CD4-positive, alpha-beta T cell treated with Interleukin-4 for 4 hours (primary cell): ENCODE data around the gene VWA1.
"Not testable (repeated sequence)": the region's sequence is repeated elsewhere in the genome, so short reads cannot be mapped to it uniquely, and the experiment has no call there.

Experiments
- DNase-seq: peaks from one replicate; pipeline ENCODE4 v3.0.0-alpha.2; 2020

Gene VWA1, protein sequence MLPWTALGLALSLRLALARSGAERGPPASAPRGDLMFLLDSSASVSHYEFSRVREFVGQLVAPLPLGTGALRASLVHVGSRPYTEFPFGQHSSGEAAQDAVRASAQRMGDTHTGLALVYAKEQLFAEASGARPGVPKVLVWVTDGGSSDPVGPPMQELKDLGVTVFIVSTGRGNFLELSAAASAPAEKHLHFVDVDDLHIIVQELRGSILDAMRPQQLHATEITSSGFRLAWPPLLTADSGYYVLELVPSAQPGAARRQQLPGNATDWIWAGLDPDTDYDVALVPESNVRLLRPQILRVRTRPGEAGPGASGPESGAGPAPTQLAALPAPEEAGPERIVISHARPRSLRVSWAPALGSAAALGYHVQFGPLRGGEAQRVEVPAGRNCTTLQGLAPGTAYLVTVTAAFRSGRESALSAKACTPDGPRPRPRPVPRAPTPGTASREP

GRCh38 chr1:1435106-1435903 is at the start of gene VWA1:
TSS of gene VWA1 (plus strand) at chr1:1435690. CDS start at chr1:1435749, 59 bp downstream.
- DNase-seq = peak; percentile 13

DNA sequence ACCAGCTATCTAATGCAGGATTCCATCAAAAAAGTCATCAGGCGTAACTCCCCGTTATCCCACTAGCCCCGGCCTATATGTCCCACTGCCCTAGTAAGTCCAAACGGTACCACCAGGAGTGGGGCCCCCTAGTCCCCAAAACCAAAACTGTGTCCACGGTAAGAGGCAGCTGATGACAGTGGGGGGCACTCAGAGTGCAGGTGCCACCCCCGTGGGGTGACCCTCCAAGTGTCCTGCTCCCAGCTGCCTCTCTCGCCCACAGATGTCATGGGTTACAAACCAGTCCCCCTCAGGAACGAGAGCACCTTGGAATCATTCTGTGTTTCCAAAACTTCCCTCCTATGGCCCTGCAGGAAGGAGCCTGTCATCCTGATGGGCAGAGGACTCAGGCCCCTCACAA is 49.6 kb upstream of the VWA1 start:
- no peak for DNase-seq

- no peak for DNase-seq
Measured at GRCh38 chr1:1387098-1388077, 48.1 kb upstream of the VWA1 start.

DNA sequence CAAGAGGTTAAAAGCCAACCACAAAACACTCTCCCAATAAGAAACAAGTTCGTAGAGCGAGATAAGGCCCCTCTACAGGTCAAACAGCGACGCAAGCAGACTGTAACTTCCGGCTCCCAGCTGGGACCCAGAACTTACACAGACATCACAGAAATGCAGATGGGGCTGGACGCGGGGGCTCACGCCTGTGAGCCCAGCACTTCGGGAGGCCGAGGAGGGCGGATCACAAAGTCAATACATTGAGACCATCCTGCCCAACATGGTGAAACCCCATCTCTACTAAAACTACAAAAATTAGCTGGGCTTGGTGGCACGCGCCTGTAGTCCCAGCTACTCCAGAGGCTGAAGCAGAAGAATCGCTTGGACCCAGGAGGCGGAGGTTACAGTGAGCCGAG is 47.4 kb upstream of the VWA1 start:
- DNase-seq = no peak

- DNase-seq = no peak
Measured at GRCh38 chr1:1390675-1391074, 44.8 kb upstream of the VWA1 start.

DNA sequence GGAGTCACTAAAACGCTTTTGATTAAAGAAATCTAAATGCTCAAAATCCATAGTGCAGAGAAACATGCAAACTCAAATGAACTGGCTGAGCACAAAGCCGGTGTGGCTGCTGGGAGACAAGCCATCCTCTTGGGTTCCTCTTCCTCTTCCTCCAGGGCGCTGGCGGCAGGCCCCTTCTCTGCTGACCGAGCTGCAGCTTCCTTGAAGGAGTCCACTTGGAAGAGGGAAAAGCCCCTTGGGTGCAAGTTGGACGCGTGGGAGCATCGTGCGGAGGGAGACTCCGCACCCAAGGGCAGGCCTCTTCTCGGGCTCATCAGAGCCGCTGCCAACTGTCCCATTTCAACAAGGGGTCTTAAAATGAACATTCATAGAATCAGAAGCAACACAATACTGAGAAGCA is 44.3 kb upstream of the VWA1 start:
- no peak for DNase-seq

- DNase-seq = no peak
Measured at GRCh38 chr1:1393014-1393413, 42.5 kb upstream of the VWA1 start.

DNA sequence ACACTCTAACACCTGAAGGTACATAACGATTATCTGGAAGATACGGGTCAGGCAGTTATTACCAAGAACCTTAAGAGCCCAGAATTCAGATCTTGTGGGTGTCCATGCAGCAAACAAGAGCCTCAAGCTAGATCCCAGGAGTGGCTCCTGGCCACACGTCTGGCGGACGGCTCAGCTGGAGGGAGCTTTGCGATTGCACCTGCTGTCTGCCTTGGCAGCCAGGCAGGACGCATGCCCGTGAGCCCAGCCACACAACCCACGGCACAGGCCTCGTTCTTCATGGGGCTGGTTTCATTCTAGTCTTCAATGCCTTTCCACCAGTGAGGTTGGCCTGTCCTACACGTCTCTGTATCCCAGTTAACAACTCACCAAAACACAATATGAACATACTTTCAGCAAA is 42.1 kb upstream of the VWA1 start:
- no peak for DNase-seq

DNA sequence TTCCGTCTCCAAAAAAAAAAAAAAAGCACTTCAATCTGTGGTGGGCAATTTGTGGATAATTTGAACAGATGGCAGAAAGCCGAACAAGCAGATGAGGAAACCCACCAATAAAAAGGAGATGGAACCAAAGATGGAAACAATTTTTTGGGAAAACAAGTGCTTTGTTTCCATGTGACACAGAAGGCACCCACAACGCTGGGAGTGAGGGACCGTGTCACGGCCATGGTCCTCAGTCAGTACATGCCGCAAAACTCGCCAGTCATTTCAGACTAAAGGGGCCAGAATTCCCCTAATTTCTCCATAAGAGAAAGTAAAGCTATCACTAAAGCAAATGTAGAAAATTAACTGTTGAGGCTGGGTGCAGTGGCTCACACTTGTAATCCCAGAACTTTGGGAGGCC is 41.4 kb upstream of the VWA1 start:
- no peak for DNase-seq

DNA sequence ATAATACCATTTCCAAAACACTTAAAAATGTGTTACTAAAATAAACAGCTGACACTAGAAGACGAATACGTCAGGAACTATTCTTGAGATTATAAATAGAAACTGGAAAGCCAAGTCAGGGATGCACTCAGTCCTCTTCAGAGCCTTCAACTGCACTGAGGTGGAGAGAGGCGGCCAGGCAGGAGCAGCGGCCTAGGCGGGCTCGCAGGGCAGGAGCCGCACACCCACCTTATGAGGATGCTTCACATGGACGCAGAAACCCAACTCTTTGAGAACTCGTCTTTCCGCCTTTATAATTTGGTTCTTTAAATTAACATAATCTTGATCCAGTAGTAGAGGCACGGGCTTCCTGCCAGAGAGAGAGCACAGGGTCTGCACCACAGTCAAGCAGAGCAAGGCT is 40.3 kb upstream of the VWA1 start:
- no peak for DNase-seq

- DNase-seq = no peak
Measured at GRCh38 chr1:1397839-1398523, 37.5 kb upstream of the VWA1 start.

DNA sequence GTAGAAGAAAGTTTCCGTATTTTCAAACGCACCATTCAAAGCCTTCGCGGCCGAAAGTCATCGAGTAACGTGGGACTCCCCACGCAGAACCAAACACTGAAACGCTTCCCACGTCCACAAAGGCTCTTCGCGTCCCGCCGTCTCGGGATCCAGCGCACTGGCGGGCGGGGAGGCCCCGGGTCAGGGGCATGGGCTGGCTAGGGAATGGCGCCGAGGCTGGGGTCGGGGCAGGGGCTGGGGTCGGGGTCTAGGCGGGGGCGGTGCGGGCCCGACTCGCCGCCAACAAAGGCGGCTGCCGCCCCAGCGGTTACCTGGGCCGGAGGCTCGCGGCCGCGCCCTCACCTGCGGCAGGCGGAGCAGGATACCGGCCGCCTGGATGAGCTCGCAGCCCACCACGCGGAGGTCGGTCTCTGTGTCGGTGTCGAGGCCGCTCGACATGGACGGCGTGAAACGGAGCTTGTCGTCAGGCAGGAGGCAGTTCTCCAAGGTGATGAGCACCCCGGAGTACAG is 36.8 kb upstream of the VWA1 start:
- no peak for DNase-seq

GRCh38 chr1:1399187-1399871 is 36.2 kb upstream of the VWA1 start, which contains the start of gene CCNL2:
TSS of gene CCNL2 (minus strand) at chr1:1399335. CDS start at chr1:1399306, 29 bp downstream.
- DNase-seq = peak; percentile 98

GRCh38 chr1:1399872-1400575 is 35.5 kb upstream of the VWA1 start:
- no peak for DNase-seq

DNA sequence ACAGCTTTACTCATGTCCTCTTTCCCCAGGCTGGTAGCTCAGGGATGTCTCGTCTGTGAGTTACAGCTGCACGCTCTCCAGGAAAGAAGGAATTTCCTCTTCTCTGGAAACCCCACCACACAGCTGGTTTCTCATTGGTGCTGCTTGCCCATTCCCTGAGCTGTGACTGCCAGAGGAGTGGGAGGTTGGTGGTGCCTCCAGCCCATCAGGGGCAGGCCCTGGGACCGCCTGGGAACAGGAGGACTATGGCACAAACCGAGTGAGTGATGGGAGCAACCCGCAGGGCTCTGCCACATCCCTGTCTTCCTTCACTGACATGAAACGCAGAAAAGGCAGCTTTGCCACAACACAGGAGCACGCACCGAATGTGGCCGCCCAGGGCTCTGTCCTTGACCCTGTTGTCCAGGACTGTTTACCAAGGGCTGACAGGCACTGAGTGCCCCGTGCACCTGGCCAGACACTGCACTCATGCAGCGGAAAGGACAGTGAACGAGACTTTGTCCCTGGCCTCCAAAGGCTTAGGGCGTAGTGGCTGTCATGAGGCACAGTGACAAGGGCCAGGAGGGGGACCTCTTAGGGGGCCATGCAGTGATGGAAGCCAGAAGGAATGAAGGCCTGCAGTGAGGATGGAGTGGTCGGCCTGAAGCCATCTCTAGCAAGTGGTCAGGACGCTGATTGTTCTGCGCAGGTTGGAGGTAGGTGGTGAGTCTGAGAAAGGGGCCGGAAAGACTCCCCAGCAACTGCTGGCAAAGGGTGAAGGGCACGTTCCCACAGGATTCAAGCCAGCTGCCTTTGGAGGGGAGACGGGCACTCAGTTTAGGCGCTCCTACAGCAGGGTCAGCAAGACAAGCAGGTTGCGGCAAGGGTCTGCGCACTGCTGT is 34.7 kb upstream of the VWA1 start:
- DNase-seq = no peak

DNA sequence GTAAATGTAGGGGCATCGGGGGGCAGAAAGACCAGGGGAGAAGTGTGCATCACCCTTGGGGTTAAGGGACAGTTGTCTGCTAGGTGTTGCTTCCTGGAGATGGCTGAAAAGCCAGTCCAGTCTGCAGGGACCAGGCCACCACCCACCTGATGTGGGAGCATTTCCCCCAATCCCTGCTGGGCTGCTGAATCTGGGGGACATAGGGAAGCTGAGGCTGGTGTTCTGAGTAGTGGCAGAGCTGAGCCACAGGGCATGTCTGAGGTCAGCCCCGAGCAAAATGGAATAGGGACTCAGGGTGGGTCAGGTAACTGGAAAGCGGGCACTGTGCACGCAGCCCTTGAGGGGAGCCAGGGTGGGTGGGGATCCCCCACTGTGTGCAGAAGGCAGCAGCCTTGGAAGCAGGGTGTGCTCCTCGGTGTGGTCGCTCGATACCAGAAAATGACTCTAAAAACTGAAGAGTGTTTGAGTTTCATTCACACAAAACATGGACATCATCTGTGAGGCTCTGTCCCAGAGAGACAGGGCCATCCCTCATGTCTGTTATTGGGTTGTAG is 34.0 kb upstream of the VWA1 start:
- no peak for DNase-seq

DNA sequence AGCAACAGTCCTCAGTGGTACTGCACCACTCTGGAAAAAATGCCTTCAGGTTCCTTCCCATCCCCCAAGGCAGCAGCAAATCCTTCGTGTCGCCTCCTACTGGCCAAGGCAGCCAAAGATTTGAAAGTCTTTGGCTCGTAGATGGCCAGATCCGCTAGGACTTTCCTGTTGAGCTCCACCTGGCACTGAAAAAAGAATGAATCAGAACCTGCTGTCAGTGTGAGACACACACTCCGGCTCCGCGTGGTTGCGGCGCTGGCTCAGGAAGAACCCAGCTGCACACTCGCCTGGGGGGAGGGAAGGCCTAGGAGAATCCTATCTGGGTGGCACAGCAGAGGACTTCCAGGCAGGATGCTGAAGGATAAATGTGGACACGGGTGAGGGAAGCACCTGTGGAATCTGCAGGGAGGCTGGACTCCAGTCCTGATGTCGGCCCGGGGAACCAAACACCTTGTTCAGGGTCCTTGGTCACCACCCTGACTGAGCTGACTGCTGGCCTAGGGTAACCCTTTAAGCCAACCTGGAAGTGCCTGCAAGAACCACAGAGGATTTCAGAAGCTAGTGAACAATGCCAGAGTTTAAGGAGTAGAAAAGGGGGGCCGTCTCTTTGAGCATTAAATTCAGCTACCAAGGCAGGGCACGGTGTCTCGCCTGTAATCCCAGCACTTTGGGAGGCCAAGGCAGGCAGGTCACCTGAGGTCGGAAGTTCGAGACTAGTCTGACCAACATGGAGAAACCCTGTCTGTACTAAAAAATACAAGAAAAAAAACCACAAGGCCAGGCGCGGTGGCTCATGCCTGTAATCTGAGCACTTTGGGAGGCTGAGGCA is 33.2 kb upstream of the VWA1 start:
- peak; percentile 19 for DNase-seq

- not testable (repeated sequence) for DNase-seq
Measured at GRCh38 chr1:1402901-1403392, 32.5 kb upstream of the VWA1 start.
